GM06990 (cell line): ENCODE data around the gene RBM47.
"Not testable (repeated sequence)": the region's sequence is repeated elsewhere in the genome, so short reads cannot be mapped to it uniquely, and the experiment has no call there.

Source experiments
- DNase-seq: peaks from one replicate; pipeline ENCODE4 v3.0.0-alpha.2; 2011; ENCODE audit not compliant: insufficient read length; ENCODE audit errors: extremely low read depth
- H3K27me3 ChIP-seq: replicated peaks from 2 replicates; pipeline ENCODE4 v1.6.0; 2011; ENCODE audit warnings: low read length; ENCODE audit not compliant: control insufficient read depth, insufficient read depth
- H3K36me3 ChIP-seq: 2 replicates; pipeline ENCODE4 v1.5.1; 2011; ENCODE audit warnings: low read length; ENCODE audit not compliant: control insufficient read depth, insufficient read depth
- H3K4me3 ChIP-seq: replicated peaks from 2 replicates; pipeline ENCODE4 v1.5.1; 2011; ENCODE audit warnings: low read depth, mild to moderate bottlenecking, control low read depth, low read length
- TF ChIP-seq, protein P1 (sequence below): IDR thresholded peaks from 2 replicates; pipeline ENCODE4 v1.5.1; 2011; ENCODE audit warnings: low read length, control low read depth, mild to moderate bottlenecking, inconsistent platforms; ENCODE audit not compliant: insufficient read depth, poor library complexity, severe bottlenecking

The RBM47 gene

GRCh38 chr4:40564004-40564403 lies 65.7 kb downstream of the RBM47 start:
- no peak for DNase-seq
- H3K27me3 ChIP-seq = no peaks in the 10 kb centered on the region

GRCh38 chr4:40563401-40563800 lies 66.3 kb downstream of the RBM47 start:
- Histone ChIP-seq H3K27me3 (no peaks in the 10 kb centered on the region), H3K36me3 (no peaks in the 10 kb centered on the region), H3K4me3 (no peak overlapping the region)
- DNase-seq = no peak
- TF ChIP-seq, protein P1, sequence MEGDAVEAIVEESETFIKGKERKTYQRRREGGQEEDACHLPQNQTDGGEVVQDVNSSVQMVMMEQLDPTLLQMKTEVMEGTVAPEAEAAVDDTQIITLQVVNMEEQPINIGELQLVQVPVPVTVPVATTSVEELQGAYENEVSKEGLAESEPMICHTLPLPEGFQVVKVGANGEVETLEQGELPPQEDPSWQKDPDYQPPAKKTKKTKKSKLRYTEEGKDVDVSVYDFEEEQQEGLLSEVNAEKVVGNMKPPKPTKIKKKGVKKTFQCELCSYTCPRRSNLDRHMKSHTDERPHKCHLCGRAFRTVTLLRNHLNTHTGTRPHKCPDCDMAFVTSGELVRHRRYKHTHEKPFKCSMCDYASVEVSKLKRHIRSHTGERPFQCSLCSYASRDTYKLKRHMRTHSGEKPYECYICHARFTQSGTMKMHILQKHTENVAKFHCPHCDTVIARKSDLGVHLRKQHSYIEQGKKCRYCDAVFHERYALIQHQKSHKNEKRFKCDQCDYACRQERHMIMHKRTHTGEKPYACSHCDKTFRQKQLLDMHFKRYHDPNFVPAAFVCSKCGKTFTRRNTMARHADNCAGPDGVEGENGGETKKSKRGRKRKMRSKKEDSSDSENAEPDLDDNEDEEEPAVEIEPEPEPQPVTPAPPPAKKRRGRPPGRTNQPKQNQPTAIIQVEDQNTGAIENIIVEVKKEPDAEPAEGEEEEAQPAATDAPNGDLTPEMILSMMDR = no peak

More at GRCh38 chr4:40564004-40564403, 65.7 kb downstream of the RBM47 start:
- TF ChIP-seq, protein P1 = no peak
- no peak overlapping the region for H3K4me3 ChIP-seq
- no peaks in the 10 kb centered on the region for H3K36me3 ChIP-seq

GRCh38 chr4:40562681-40563080 lies 67.0 kb downstream of the RBM47 start:
- Histone ChIP-seq H3K27me3 (no peaks in the 10 kb centered on the region), H3K4me3 (no peak overlapping the region), H3K36me3 (no peaks in the 10 kb centered on the region)
- DNase-seq = no peak
- TF ChIP-seq, protein P1 = no peak

DNA sequence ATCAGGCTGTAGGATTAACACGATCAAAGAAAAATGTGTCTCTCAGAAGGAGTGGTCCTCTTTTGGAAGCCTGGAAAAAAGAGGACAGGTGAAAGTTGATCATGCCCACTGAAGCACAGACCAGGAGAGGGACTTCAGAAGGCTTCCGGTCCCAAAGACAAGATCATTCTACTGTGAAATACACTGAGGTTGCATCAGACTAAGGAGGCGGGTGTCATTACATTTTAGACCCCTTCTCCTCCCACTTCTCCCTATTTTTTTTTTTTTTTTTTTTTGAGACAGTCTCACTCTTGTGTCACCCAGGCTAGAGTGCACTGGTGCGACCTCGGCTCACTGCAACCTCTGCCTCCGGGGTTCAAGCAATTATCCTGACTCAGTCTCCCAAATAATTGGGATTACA lies 67.5 kb downstream of the RBM47 start:
- TF ChIP-seq, protein P1 = no peak
- Histone ChIP-seq H3K36me3 (no peaks in the 10 kb centered on the region), H3K4me3 (no peak overlapping the region), H3K27me3 (no peaks in the 10 kb centered on the region)
- DNase-seq = no peak

GRCh38 chr4:40561543-40562177 lies 68.0 kb downstream of the RBM47 start:
- not testable (repeated sequence) for H3K4me3 ChIP-seq, DNase-seq, H3K36me3 ChIP-seq, H3K27me3 ChIP-seq

DNA sequence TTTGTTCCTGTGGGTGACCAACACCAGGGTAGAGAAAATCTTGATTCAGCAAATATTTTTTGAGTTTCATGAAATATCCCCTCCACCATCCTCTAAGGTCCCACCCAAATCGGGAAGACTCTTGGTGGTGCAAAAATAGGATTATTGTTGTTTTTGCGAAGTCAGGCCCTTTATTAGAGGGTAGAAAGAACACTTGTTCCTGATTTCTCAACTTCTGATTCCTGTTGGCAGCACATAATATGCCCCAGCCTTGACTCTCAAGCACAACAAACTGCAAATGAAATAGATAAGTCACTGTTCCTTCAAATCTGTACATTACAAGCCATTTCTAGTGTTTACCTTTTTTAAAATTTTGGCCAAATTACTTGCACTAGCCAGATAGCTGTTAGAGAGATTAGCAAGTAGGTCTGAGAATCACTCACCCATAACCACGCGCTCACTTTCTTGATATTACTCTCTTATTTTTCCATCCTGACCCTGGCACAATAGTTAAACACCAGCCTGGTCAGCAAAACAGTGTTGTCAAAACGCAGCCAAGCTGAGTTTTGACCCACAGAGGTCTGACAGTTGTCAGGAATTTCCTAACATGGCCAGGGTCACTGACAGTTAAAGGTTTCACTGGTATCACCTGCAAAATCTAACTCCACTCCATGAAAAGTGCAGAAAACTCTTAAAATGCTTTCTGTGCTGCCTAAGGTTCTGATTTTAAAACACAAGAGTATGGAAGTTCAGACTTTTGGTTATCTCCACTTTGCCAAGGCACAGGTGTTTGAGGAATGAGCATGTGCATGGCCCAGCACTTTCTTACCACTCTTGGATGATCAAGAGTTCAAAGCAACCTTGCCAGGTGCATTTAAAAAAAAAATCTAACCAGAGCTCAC lies 69.8 kb downstream of the RBM47 start:
- H3K27me3 ChIP-seq = no peaks in the 10 kb centered on the region
- H3K4me3 ChIP-seq = no peak overlapping the region
- no peaks in the 10 kb centered on the region; the same call in 1 of the 2 replicates for H3K36me3 ChIP-seq
- TF ChIP-seq, protein P1 = no peak
- peak; percentile 38 for DNase-seq
